SW480 (cell line): ENCODE data around the gene PLAC8.
"Not testable (repeated sequence)": the region's sequence is repeated elsewhere in the genome, so short reads cannot be mapped to it uniquely, and the experiment has no call there.

ENCODE experiments used
- DNase-seq: peaks from one replicate; pipeline ENCODE4 v3.0.0-alpha.2; 2016; ENCODE audit warnings: low spot score

PLAC8 gene

GRCh38 chr4:83114576-83114975, at the start of gene PLAC8:
TSS of gene PLAC8 (minus strand) at chr4:83114729. CDS start at chr4:83107921, 6,808 bp downstream.
- DNase-seq: no peak

GRCh38 chr4:83153417-83153816, 38.9 kb upstream of the PLAC8 start:
- DNase-seq: no peak

GRCh38 chr4:83152746-83153145, 38.2 kb upstream of the PLAC8 start:
- no peak for DNase-seq

- DNase-seq: no peak
Observed at GRCh38 chr4:83151651-83152050, 37.1 kb upstream of the PLAC8 start.

GRCh38 chr4:83150653-83151330, 36.3 kb upstream of the PLAC8 start:
- peak; percentile 4 for DNase-seq

- DNase-seq: no peak
Observed at GRCh38 chr4:83149865-83150652, 35.5 kb upstream of the PLAC8 start.

GRCh38 chr4:83146841-83147240, 32.3 kb upstream of the PLAC8 start:
- DNase-seq: no peak

GRCh38 chr4:83145776-83146175, 31.2 kb upstream of the PLAC8 start:
- DNase-seq: not testable (repeated sequence)

GRCh38 chr4:83139514-83140156, 25.1 kb upstream of the PLAC8 start:
- DNase-seq: no peak

GRCh38 chr4:83138946-83139345, 24.4 kb upstream of the PLAC8 start:
- DNase-seq: no peak

GRCh38 chr4:83132065-83132464, 17.5 kb upstream of the PLAC8 start:
- no peak for DNase-seq

- no peak for DNase-seq
Observed at GRCh38 chr4:83129264-83129663, 14.7 kb upstream of the PLAC8 start.

- DNase-seq: peak; percentile 47
Observed at GRCh38 chr4:83128240-83128929, 13.9 kb upstream of the PLAC8 start.

GRCh38 chr4:83125738-83126141, 11.2 kb upstream of the PLAC8 start:
- no peak for DNase-seq

- no peak for DNase-seq
Observed at GRCh38 chr4:83124111-83124780, 9.7 kb upstream of the PLAC8 start.

- no peak for DNase-seq
Observed at GRCh38 chr4:83121246-83121645, 6.7 kb upstream of the PLAC8 start.

GRCh38 chr4:83118869-83119268, 4.3 kb upstream of the PLAC8 start:
- DNase-seq: no peak

- DNase-seq: no peak
Observed at GRCh38 chr4:83115656-83116285, 1.2 kb upstream of the PLAC8 start.

- no peak for DNase-seq
Observed at GRCh38 chr4:83115000-83115399, 471 bp upstream of the PLAC8 start.

- DNase-seq: no peak
Observed at GRCh38 chr4:83113429-83113786, 1.1 kb downstream of the PLAC8 start.

- DNase-seq: no peak
Observed at GRCh38 chr4:83112678-83113428, 1.7 kb downstream of the PLAC8 start.
